Parathyroid adenoma (tissue), 2 donors: Measurements from ENCODE around the gene TRIM28.

ENCODE experiments used
- H2AFZ ChIP-seq: fragments of 300-600 bp; sonication (generic); one replicate; pipeline ENCODE4 v1.7.0; 2017; ENCODE audit warnings: antibody characterized with exemption, mild to moderate bottlenecking
- H3K27ac ChIP-seq: fragments of 300-600 bp; sonication (generic); one replicate; pipeline ENCODE4 v1.7.0; 2017
- H3K27me3 ChIP-seq: fragments of 300-600 bp; sonication (generic); one replicate; pipeline ENCODE4 v1.7.0; 2017; ENCODE audit warnings: low read length; ENCODE audit not compliant: control insufficient read depth, insufficient read depth
- H3K36me3 ChIP-seq: fragments of 300-600 bp; sonication (generic); one replicate; pipeline ENCODE4 v1.7.0; 2017; ENCODE audit warnings: low read length; ENCODE audit not compliant: control insufficient read depth, insufficient read depth
- H3K4me1 ChIP-seq: fragments of 300-600 bp; sonication (generic); one replicate; pipeline ENCODE4 v1.7.0; 2017; ENCODE audit warnings: control low read depth
- H3K4me2 ChIP-seq: fragments of 300-600 bp; sonication (generic); one replicate; pipeline ENCODE4 v1.7.0; 2017; ENCODE audit warnings: low read length
- H3K4me3 ChIP-seq: fragments of 300-600 bp; sonication (generic); one replicate; pipeline ENCODE4 v1.7.0; 2017; ENCODE audit warnings: low read depth, low read length
- H3K79me2 ChIP-seq: fragments of 300-600 bp; sonication (generic); one replicate; pipeline ENCODE4 v1.7.0; 2017; ENCODE audit warnings: control low read depth
- H3K9ac ChIP-seq: fragments of 300-600 bp; sonication (generic); one replicate; pipeline ENCODE4 v1.7.0; 2017; ENCODE audit warnings: mild to moderate bottlenecking
- H3K9me3 ChIP-seq: fragments of 300-600 bp; sonication (generic); one replicate; pipeline ENCODE4 v1.7.0; 2017; ENCODE audit warnings: low read length; ENCODE audit not compliant: control insufficient read depth
- CTCF ChIP-seq: fragments of 300-600 bp; sonication (generic); IDR thresholded peaks from one replicate; pipeline ENCODE4 v1.7.0; 2017; ENCODE audit warnings: antibody characterized with exemption, mild to moderate bottlenecking
- donor health status: primary hyperparathyroidism.

Gene TRIM28

GRCh38 chr19:58581227-58582141, 37.6 kb downstream of the TRIM28 start:
- H3K27ac ChIP-seq: no peak overlapping the region

GRCh38 chr19:58582985-58583384, 39.1 kb downstream of the TRIM28 start:
- Histone ChIP-seq H2AFZ (no peak overlapping the region), H3K79me2 (peaks cover 25% of the 10 kb centered on the region), H3K4me1 (peaks cover 7% of the 10 kb centered on the region), H3K27me3 (no peaks in the 10 kb centered on the region), H3K4me2 (no peak overlapping the region), H3K9me3 (no peaks in the 10 kb centered on the region), H3K4me3 (no peak overlapping the region), H3K36me3 (no peaks in the 10 kb centered on the region), H3K27ac (no peak overlapping the region), H3K9ac (no peak overlapping the region)
- TF ChIP-seq CTCF: no peak

More at GRCh38 chr19:58581227-58582141, 37.6 kb downstream of the TRIM28 start:
- peak; percentile 97 for TF ChIP-seq CTCF
- no peaks in the 10 kb centered on the region for H3K27me3 ChIP-seq
- H3K9me3 ChIP-seq: no peaks in the 10 kb centered on the region
- no peaks in the 10 kb centered on the region for H3K36me3 ChIP-seq
- peaks cover 25% of the 10 kb centered on the region for H3K79me2 ChIP-seq
- H2AFZ ChIP-seq: no peak overlapping the region
- H3K9ac ChIP-seq: no peak overlapping the region
- H3K4me3 ChIP-seq: peak overlapping the region; percentile 6
- no peak overlapping the region for H3K4me2 ChIP-seq
- H3K4me1 ChIP-seq: peaks cover 7% of the 10 kb centered on the region

GRCh38 chr19:58584498-58585441, 40.9 kb downstream of the TRIM28 start:
- H3K4me2 ChIP-seq: no peak overlapping the region
- H3K4me3 ChIP-seq: no peak overlapping the region
- H3K9ac ChIP-seq: no peak overlapping the region
- H3K4me1 ChIP-seq: peaks cover 4% of the 10 kb centered on the region
- no peak for TF ChIP-seq CTCF
- no peaks in the 10 kb centered on the region for H3K27me3 ChIP-seq
- H3K36me3 ChIP-seq: no peaks in the 10 kb centered on the region
- H3K79me2 ChIP-seq: peaks cover 20% of the 10 kb centered on the region
- H3K27ac ChIP-seq: peak overlapping the region; percentile 1
- H3K9me3 ChIP-seq: no peaks in the 10 kb centered on the region
- no peak overlapping the region for H2AFZ ChIP-seq

- Histone ChIP-seq H3K27me3 (no peaks in the 10 kb centered on the region), H3K9me3 (no peaks in the 10 kb centered on the region), H3K4me1 (peaks cover 4% of the 10 kb centered on the region), H3K4me3 (no peak overlapping the region), H3K9ac (no peak overlapping the region), H3K27ac (no peak overlapping the region), H2AFZ (no peak overlapping the region), H3K36me3 (no peaks in the 10 kb centered on the region), H3K4me2 (no peak overlapping the region), H3K79me2 (peaks cover 16% of the 10 kb centered on the region)
- no peak for TF ChIP-seq CTCF
Measured at GRCh38 chr19:58585442-58586132, 41.7 kb downstream of the TRIM28 start.
